AG10803 (cell line): ENCODE measurements around the gene BTBD16.

ENCODE experiments used
- DNase-seq: peaks from one replicate; pipeline ENCODE4 v3.0.0; 2010; ENCODE audit warnings: low read depth
- H3K4me3 ChIP-seq: 2 replicates; pipeline ENCODE4 v1.5.1; 2011; ENCODE audit warnings: mild to moderate bottlenecking, low read length, control low read depth
- TF ChIP-seq, protein P1 (sequence below): conservative IDR thresholded peaks from 2 replicates; pipeline ENCODE4 v1.5.1; 2011; ENCODE audit warnings: mild to moderate bottlenecking, low read length, control low read depth, inconsistent platforms

Gene BTBD16

DNA sequence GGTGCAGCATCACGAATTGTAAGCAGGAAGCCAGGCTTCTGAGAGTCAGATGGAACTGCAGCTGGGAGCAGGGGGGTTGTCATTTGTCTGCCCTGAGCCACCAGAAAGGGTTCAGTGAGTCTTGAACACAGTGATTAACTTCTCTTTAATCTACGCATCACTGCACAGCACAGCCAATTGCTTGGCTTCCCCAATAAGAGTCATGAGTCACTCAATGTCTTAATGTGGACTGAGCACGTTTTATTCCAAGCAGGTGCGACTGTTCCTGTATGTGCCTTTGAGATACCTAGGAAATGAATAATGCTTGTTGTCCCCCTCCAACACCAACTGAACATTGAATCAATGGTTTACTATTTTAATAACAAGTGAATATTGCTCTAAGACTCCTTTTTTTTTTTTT, 77.4 kb downstream of the BTBD16 start:
- TF ChIP-seq, protein P1, sequence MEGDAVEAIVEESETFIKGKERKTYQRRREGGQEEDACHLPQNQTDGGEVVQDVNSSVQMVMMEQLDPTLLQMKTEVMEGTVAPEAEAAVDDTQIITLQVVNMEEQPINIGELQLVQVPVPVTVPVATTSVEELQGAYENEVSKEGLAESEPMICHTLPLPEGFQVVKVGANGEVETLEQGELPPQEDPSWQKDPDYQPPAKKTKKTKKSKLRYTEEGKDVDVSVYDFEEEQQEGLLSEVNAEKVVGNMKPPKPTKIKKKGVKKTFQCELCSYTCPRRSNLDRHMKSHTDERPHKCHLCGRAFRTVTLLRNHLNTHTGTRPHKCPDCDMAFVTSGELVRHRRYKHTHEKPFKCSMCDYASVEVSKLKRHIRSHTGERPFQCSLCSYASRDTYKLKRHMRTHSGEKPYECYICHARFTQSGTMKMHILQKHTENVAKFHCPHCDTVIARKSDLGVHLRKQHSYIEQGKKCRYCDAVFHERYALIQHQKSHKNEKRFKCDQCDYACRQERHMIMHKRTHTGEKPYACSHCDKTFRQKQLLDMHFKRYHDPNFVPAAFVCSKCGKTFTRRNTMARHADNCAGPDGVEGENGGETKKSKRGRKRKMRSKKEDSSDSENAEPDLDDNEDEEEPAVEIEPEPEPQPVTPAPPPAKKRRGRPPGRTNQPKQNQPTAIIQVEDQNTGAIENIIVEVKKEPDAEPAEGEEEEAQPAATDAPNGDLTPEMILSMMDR = no peak
- H3K4me3 ChIP-seq = no peak overlapping the region
- DNase-seq = no peak

DNA sequence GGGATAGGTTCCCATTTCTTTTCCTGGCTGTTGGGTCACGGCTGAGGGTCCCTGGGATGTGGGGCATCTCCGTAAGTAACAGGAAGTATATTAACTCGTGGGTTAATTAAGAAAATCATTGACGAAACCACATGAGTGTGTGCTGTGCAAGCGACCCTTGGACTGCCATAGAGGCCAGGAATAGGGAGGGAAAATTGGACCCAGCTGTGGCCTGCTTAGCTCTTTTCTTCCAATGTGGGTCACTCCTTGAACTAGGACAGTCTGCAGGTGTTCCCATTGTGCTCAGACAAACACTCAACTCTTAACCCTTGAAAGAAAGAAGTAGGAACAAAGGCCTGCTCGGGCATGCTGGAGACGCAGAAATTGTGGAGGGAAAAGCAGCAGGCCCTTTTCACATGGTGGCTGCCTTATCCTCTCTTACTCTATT, 77.9 kb downstream of the BTBD16 start:
- TF ChIP-seq, protein P1 = no peak
- H3K4me3 ChIP-seq = no peak overlapping the region
- no peak for DNase-seq

DNA sequence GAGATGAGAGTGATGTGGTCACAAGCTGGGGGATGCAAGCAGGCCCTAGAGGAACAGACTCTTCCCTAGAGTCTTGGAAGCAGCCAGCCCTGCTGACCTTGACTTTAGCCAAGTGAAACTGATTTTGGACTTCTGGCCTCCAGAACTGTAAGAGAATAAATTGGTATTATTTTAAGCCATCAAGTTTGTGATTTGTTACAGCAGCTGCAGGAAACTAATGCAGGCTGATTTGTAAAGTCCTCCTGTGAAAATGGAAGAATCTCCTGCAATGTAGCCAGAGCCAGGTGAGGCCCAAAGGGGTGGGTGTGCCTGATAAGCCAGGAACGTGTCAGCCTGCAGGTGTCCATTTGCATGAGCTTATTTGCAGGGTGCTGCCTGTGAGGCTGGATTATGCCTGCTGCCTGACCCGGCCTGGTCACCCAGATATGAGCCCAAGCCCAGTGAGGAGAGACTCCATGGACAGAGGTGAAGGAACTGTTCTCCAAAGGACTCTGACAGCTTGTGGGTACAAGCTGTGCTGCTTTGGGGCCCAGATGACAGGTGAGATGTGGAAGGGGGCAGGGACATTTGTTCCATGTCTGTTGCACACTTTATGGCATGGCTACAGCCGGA, 78.8 kb downstream of the BTBD16 start:
- no peak for DNase-seq
- no peak overlapping the region for H3K4me3 ChIP-seq
- TF ChIP-seq, protein P1 = no peak

DNA sequence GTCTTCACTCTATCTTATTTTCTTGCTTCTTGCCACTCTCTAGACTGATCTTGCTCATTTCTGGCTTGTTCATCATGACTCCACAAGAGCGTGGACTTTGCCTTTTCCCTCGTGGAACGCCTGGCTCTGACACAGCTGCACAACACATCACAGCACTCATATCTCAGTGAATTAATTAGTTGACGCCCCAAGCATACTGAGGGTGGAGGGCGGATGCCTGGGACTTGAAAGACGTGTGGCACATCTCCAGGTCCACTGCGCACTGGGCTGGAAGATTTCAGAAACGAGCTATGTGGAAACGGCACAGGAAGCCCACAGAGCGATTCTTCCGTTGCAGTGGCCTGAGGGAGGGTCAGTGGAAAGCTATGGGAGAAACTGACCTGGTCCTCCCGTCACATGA, 79.8 kb downstream of the BTBD16 start:
- DNase-seq = no peak
- TF ChIP-seq, protein P1 = no peak
- H3K4me3 ChIP-seq = no peak overlapping the region

DNA sequence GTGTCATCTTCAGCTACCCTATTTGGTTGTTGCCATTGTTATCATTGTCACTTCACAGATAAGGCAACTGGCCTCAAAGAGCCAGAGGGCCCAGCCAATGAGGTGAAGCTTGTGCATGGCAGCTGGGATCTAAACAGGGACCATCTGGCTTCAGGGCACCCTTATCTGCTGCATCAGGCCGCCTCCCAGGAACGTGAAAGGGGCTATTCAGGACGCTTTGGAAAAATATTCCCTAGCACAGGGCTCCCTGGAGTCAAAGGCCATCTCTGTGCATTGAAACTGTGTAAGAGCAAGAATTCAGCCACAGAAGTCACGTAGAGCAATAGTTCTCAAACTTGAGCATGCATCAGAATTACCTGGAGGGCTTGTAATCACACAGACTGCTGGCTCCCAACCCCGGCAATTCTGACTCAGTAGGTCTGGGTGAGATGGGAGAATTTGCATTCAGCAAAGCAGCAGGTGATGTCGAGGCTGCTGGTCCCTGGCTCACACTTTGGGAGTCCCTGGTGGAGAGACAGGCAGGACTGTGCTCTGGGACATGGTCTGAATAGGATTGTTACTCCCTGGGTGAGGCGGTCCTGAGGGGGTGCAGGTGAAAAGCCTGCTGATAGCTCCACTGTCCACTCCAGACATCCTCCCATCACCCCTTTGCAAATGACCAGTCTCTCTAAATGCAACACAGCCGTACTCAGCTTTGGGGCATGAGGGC, 81.9 kb downstream of the BTBD16 start:
- TF ChIP-seq, protein P1 = no peak
- no peak for DNase-seq
- no peak overlapping the region for H3K4me3 ChIP-seq

DNA sequence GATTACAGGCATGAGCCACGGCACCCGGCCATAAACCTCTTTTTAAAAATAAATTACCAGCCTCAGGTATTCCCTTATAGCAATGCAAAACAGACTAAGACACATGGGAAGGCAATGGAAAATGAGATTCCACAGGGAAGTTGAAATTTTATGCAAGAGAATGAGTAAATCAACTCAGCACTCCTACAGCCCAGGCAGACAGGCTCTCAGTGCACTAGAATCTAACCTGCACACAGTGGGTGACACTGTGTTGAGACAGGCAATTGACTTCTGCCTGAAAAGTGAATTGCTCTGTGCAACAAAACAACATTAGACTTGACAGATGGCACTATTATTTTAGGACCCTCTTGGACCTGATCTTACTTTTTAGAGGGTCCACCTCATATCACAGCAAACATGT, 83.3 kb downstream of the BTBD16 start:
- TF ChIP-seq, protein P1 = no peak

DNA sequence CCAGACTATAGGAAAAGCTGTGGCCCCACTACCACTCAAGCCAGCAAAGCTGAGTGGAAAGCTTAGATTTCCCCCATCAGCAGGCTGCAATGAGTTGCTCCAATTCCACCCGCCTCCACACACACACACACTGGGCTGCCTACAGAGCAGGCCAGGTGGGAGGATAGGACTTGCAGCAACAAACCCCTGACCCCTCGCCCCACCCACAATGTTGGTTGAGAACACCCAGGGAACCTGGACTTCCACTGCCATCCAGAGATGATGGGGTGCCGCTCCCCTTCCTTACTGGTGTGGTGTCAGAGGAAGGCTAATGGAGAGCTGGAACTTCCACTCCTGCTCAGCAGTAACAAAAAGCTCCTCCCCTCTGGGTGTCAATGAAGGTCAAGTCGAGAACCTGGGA, 86.6 kb downstream of the BTBD16 start:
- no peak overlapping the region for H3K4me3 ChIP-seq
- DNase-seq = no peak
- TF ChIP-seq, protein P1 = no peak

More for the DNA sequence above, 83.3 kb downstream of the BTBD16 start:
- no peak overlapping the region for H3K4me3 ChIP-seq
- DNase-seq = no peak
